ENCODE data around the gene CCT5.
A peak's percentile ranks its signal among the peaks of the same experiment; 100 is the strongest.
"Not testable (repeated sequence)": the region's sequence is repeated elsewhere in the genome, so short reads cannot be mapped to it uniquely, and the experiment has no call there.

Gene CCT5

DNA sequence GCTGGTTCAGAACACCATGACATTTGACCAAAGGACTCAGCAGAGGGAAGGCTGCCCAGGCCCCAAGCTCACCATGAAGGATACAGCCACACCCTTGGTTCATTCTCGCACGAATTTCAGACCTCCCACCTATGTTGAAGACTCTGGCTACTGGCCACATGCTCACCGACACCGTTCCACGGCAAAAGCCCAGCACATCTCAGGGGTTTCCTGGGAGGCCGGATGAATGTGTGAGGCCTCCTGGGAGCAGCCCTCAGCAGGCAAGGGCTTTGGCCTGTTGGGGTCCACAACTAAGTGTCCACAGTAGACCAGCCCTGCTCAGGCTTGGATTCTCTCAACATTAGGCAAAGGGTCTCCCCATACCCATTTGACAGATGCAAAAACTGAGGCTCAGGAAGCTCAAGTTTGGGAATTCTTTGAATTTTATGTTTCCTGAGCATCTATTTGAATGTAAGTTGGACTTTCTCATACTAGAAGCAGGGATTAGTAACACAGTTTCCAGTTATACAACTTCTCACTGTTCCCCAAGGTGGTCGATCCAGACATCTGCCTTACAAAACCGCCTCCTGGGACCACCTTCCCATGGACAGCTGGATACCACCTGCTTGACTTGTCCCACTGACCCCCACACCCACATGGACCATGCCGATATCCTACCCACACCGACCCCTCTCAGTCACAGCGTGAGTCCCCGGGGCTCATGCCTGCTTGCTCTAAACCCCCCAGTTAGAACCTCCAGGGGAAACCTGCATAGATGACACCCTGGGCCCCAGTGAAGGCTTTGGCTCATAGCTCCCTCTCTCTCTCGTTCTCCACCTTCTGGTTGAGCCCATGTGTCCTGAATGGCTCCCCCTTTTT lies 27.9 kb downstream of the CCT5 start:
- no peak for DNase-seq

DNA sequence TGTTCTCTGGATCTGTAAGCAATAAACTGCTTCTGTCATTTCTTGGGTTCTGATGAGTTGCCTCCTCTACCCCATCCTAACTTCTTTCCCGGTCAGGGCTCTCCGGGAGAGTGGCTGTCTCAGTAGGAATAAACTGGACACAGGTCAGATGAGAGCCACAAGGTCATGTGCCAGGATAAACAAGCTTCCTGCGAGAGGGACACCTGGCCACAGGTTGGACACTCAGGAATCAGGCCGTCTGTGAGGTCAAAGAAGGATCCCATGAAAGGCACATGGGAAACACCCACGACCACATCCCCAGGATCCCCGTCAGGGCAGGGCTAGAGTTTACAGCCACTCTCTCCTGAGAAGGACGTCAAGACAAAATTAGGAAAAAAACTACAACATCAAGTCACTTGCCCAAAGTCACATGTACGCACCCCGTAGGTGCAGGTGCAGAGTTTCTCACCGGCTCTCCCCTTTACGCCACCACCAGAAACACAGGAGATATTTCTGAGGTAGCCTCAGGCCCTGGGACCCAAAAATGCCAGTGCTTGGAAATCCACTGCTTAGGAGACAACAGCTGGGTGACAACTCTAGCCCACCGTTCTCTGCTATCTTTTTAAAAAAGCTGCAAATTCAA lies 28.7 kb downstream of the CCT5 start:
- no peak for DNase-seq

DNA sequence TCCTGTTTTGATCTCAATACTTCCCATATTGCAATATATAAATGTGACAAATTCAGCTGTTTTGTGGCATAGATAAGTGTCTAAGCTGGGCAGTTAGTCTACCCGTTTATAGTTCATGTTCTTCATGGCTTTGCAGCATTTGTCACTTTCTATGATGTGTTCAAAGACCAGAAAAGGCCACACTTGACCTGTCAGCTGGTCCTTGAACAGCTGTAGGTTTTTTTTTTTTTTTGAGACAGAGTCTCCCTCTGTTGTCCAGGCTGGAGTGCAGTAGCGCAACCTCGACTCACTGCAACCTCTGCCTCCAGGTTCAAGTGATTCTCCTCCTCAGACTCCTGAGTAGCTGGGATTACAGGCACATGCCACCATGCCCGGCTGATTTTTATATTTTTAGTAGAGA lies 29.2 kb downstream of the CCT5 start:
- no peak for DNase-seq

GRCh38 chr5:10279925-10280720 lies 30.0 kb downstream of the CCT5 start:
- DNase-seq: no peak

DNA sequence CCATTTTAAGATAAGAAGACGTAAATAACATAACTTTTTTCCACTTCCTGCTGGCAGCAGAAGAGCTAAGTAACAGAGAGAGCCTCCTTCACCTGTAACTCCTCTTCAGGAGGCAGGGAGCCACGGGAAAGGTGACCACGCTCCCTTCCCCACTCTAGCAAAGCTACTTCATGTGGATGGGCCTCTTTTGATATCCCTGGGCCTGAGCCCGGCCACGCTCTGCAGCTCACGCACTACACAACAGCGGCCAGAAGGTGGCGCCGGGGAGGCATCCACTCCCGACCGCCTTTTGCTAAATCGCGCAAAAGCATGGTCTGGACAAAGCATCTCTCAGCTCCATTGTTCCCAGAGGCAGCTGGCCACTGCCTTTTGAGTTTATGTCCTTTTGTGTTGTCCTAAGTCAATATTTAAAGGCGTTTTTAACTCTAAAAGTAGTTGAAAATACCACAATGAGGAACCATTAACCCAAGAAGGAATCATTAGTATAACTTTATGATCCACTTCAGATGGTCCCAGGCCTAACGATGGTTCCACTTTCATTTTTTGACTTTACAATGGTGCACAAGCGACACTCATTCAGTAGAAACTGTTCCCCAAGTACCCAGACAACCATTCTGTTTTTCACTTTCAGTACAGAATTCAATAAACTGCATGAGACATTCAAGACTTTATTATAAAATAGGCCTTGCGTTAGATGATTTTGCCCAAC lies 34.0 kb downstream of the CCT5 start:
- DNase-seq: peak; percentile 84

GRCh38 chr5:10285362-10285761 lies 35.3 kb downstream of the CCT5 start:
- not testable (repeated sequence) for DNase-seq

DNA sequence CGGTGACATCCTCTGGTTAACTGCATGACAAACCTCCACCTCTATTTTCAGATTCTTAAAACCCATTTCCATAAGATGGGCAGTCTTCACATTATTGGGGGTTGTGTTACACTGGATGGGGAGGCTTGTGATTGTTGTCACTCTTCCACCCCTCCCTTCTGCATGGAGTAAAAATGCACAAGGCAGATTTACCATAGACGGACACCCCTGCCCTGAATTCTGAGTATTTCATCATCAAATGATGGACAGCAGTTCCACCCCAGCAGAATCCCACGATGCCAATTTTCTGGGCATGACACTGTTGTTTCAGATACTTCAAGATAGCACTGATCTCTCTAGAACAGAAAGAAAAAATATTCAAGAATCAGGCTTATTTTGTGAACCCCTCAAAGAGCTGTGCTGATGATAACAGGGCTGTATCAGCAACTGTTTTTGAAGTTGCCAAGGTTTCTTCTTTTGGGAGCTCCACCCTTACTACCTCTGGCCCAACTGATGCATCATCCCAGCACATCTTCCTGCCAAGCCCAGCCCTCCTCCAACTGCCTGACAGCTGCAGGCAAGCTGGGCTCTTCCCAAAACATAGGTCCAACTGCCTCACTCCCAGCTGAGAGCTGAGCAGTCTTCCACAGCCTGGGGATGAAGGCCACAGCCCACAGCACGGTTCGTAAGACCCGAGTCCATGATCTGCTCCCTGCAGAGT lies 36.2 kb downstream of the CCT5 start:
- DNase-seq: no peak

DNA sequence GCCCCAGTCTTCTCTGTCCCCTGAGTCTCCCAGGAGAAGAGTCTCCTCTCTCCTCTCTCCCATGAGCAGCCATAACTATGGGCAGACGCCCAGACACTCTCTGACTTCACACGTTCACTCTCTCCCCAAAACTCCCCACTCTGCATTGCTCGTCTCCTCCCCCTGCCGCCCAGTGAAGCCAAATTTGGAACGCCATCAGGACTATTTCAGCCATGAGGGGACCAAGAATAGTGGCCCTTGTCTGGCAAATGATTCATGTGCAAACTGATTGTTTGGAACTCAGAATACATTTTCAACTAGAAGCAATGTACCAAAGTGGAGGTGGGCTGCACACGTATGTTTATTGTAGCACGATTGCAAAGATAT lies 36.8 kb downstream of the CCT5 start:
- no peak for DNase-seq

DNA sequence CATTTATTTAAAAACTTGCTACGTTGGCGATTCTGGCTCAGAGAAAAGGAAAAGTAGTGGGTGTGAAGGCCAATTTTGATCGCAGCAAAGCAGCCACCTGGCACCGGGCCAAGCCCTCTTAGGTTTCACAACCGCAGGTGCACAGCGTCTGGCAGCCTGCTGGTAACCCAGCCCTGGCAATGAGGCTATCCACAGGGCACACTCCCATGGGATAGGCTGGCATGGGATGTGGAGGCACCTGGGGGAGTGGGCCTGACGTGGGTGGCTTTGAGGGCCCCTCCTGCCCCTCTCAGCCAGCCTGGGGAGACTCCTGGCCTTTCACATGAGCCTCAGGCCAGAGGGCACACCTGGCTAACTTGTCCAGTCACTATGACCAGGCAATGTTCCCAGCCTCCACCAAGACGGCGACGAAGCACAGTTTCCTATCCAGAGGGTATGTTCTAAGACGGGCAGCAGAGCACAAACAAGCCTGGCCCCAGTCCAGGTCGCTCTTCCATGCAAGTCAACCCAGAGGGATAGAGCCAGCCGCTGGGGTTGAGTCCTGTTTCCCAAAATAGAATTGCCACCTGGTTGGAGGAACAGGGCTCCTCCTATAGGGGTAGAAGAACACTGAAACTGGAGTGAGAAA lies 38.6 kb downstream of the CCT5 start:
- DNase-seq: peak; percentile 44

- no peak for DNase-seq
Measured at GRCh38 chr5:10289353-10289752, 39.3 kb downstream of the CCT5 start.

- no peak for DNase-seq
Measured at GRCh38 chr5:10289991-10290390, 39.9 kb downstream of the CCT5 start.

GRCh38 chr5:10290438-10290837 lies 40.4 kb downstream of the CCT5 start:
- no peak for DNase-seq

DNA sequence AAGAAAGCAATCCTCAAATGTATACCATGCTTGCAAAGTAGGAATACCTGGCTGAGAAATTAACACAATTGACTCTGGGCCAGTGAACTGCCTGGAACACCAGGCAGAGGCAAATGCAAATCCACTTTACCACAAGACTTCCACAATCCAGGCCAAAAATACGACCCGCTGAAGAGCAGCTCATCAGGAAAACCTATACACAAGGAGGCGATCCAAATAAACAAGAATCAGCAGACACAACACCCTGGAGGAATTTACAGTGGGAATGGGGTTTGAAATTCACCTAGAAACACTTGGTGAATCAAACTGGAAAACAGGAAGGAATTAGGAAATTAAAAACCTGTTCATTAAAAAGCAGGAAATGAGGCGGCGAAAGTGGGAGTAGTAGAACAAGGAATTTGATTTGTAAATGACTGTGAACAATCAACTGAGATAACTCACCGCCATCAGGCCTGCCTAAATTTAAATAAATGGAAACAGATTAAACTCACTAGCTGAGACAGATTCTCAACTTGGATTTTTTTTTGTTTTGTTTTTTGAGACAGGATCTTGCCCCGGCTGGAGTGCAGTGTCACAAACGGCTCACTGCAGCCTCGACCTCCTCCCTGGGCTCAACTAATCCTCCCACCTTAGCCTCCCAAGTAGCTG lies 41.7 kb downstream of the CCT5 start:
- DNase-seq: no peak

DNA sequence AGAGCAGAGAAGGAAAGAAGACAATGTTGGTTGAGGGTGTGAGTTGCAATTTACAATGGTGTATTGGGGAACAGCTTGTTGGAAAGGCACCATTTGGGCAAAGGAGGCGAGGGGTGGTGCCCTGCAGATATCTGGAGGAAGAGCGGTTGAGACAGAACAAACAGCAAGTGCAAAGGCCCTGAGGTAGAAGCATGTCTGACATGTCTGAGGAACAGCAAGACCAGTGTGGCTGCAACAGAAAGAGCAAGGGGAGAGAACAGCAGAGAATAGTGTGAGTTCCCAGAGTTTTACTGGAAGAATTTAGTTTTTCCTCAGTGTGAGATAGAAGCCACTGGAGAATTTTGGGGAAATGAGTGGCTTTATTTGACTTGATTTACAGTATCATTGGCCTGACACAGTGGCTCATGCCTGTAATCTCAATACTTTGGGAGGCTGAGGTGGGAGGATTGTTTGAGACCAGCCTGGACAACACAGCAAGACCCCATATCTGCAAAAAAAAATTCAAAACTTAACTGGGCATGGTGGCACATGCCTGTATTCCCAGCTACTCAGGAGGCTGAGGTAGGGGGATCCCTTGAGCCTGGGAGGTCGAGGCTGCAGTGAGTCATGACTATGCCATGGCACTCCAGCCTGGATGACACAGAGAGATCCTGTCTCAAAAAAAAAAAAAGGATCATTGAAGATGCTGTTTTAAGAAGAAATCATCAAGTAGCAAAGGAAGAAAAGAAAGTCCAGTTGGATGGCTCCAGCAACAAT lies 44.0 kb downstream of the CCT5 start:
- DNase-seq: no peak

DNA sequence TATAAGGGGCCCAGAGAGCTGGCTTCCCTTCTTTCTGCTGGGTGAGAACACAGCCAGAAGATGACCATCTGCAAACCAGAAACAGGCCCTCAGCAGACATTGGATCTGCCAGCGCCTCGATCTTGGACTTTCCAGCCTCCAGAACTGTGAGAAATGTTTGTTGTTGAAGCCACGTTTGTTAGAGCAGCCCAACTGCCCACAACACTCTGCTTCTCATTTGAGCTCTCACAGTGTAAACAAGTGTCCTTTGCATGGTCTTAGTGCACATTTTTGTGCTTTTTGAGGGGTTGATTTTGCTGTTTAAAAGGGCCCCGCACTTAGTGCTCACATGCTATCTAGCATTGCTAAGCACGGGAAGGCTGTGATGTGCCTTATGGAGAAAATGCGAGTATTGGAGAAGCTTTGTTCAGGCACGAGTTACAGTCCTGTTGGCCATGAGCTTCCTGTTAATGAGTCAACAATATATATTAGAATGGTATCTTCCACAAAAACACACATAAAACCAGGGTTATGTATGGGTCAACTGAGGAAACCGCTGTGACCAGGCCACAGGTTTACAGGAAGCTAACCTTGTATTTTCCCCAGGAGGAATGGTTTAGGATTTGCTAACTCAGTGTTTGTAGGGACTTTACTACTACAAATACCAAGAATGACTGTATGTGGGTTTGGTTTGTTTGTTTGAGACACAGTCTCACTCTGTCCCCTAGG lies 45.7 kb downstream of the CCT5 start:
- no peak for DNase-seq

DNA sequence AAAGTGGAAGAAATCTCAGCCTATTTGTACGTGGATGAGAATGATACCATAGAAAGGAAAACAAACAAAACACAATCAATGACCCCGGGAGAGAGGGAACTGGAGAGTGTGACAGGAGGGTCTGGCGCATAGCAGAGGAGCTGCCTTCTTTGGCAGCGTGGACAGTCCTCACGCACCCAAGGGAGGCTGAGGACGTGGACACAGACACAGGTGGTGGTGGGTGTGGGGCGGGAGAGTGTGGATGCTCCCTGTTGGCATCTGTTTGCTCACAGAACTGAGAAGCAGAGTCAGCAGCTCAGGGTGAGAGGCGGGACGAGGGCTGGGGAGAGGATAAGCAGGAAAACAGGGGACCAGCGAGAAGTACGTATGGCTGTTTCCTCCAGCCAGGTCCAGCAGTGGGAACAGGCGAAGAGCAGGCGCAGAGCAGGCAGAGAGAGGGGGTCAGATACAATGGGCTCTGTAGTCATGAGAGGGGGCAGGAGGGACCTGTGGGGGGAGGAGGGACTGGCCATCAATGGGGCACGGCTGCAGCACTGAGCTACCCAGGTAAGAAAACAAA lies 47.6 kb downstream of the CCT5 start:
- no peak for DNase-seq

- DNase-seq: no peak
Measured at GRCh38 chr5:10300246-10300645, 50.2 kb downstream of the CCT5 start.

DNA sequence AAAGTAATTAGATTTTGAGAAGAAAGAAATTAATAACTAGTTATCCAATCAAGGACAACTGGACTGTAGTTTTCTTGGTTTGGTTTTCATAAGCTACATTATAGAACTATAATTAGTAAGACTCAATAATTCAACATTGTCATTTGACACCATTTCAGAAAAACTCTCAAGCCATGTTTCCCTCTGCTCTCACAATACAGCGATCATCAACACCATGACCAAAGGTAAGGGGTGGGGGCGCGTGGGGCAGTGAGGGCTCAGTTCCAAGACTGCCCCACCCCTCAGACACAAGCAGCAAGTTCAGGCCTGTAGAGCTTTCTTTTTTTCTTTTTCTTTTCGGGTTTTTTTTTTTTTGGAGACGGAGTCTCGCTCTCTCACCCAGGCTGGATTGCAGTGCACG lies 51.2 kb downstream of the CCT5 start:
- DNase-seq: no peak

DNA sequence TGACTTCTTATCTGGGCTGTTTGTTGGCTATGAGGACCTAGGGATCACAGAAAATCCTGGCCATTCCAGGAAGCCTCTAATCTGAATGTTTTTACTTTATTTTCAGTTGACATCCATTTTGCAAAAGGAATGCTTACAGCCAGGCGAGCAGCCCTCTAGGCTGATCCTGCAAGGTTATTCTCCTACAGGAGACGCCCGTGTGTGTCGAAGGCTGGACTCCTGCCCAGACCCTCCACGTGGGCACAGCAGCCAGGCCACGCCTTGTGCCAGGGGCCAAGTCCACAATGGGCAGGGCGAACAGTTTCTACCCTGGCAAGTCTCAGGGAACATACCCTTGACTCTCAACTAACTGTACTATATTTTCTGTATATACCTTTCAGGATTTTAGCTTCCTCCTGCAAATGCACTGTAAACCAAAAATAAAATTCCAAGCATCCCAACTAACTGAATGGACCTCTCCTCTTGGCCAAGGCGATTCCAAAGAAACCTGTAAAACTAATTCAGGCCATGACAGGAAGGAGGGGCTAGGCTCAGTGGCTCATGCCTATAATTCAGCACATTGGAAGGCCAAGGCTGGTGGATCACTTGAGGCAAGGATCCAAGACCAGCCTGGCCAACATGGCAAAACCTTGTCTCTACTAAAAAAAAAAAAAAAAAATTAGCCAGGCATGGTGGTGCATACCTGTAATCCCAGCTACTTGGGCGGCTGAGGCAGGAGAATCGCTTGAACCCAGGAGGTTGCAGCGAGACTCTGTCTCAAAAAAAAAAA lies 51.9 kb downstream of the CCT5 start:
- DNase-seq: no peak

All from CD4-positive, alpha-beta T cell treated with Interleukin-17A for 4 hours (primary cell).